GM23248 (cell line): ENCODE measurements around the gene CHMP3.

Experiments used
- EZH2 ChIP-seq: fragments of 200-600 bp; sonication (generic); IDR thresholded peaks from 2 replicates; pipeline ENCODE4 v1.6.1; 2018; ENCODE audit warnings: antibody characterized with exemption, mild to moderate bottlenecking; ENCODE audit not compliant: insufficient read depth, poor library complexity, severe bottlenecking
- EZH2phosphoT487 ChIP-seq: fragments of 200-600 bp; sonication (generic); IDR thresholded peaks from 2 replicates; pipeline ENCODE4 v1.6.1; 2018; ENCODE audit warnings: antibody characterized with exemption, moderate library complexity, mild to moderate bottlenecking, low read depth; ENCODE audit not compliant: insufficient read depth

DNA sequence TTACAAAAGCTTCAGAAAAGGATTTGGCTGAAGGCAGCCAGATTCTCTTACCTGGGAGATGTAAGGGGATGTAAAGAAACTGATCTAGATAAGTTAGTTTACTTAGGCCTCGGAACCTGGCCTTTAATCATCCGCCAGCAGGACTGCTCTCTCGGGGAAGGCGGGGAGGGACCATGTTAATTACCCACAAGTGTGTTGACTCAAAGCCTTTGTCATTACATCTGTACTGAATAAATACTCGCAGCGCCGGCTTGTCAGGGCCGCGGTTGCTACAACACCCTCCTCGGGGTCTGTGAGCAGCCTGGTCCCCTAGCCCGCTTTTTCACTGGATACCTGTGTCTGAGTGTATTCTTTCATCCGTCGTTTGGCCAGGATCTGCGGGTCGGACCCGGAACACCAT, 6.7 kb downstream of the CHMP3 start:
- TF ChIP-seq EZH2 = no peak
- TF ChIP-seq EZH2phosphoT487 = no peak
